ENCODE results near the gene DCAKD. TPM values are rescaled to one million over a fixed set of nuclear protein-coding genes. Genes with fewer than 3 reads are reported as not detected.

DCAKD gene
- total and polyA plus RNA-seq, 10 of the 15 experiments (the other 5 are each of a cell fraction or from before 2014, with no cell fraction given) = 11.6 to 62.7 (median 38.3) TPM

DNA sequence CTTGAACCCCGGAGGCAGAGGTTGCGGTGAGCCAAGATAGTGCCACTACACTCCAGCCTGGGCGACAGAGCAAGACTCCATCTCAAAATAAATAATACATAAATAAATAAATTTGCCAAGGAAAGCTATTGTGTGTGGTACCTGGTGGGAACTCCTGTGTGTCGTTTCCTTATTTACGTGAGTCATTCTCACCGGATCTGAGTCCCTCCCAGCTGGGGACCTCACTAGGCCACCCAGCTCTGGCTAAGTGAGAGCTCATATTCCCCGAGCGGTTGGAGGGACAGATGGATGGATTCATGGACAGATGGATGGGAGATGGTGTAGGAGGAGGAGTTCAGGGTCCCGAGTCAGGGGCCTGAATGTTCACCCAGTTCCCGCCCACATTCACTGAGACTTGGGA, 60.4 kb downstream of the DCAKD start (continued):
- no peak for TF ChIP-seq USF2 (IDR thresholded peaks at IDR 0.05; ENCODE audit: borderline replicate concordance, low read depth, low read length)
- TF ChIP-seq SREBF1 (IDR thresholded peaks at IDR 0.05; ENCODE audit: low read length) = no peak
- TF ChIP-seq, protein P1, sequence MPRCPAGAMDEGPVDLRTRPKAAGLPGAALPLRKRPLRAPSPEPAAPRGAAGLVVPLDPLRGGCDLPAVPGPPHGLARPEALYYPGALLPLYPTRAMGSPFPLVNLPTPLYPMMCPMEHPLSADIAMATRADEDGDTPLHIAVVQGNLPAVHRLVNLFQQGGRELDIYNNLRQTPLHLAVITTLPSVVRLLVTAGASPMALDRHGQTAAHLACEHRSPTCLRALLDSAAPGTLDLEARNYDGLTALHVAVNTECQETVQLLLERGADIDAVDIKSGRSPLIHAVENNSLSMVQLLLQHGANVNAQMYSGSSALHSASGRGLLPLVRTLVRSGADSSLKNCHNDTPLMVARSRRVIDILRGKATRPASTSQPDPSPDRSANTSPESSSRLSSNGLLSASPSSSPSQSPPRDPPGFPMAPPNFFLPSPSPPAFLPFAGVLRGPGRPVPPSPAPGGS (IDR thresholded peaks at IDR 0.05; ENCODE audit: borderline replicate concordance, insufficient read depth, low read depth, low read length, poor library complexity, severe bottlenecking) = no peak

- ATAC-seq = peak; percentile 59
- Histone ChIP-seq H3K36me3 (ENCODE audit: control insufficient read depth in 2 of 2, insufficient read depth in 2 of 2, low read length in 1 of 2) (no peaks in the 10 kb centered on the region), H3K4me2 (ENCODE audit: control insufficient read depth, insufficient read depth) (peak overlapping the region; percentile 33; the same call in 1 of the 2 replicates), H3K9me3 (replicated peaks; ENCODE audit: control insufficient read depth, insufficient read depth, low read length) (no peaks in the 10 kb centered on the region; the same call in 2 of the 3 replicates), H3K4me3 (no peak overlapping the region), H3K27ac (ENCODE audit: control insufficient read depth, insufficient read depth) (no peak overlapping the region), H2AFZ (ENCODE audit: control insufficient read depth, low read depth, low read length) (no peak overlapping the region), H3K9ac (ENCODE audit: control insufficient read depth, insufficient read depth, low read length) (no peak overlapping the region), H3K27me3 (replicated peaks in 1 of 2; ENCODE audit: control insufficient read depth in 2 of 2, insufficient read depth in 2 of 2, low read length in 1 of 2) (peaks cover 0 to 2% of the 10 kb centered on the region in 2 experiments; a peak in 1 of 4 replicates), H4K20me1 (ENCODE audit: control insufficient read depth, insufficient read depth) (no peaks in the 10 kb centered on the region), H3K4me1 (ENCODE audit: control insufficient read depth, insufficient read depth, low read length) (peaks cover 17% of the 10 kb centered on the region), H3K79me2 (ENCODE audit: control insufficient read depth, insufficient read depth, low read length) (no peaks in the 10 kb centered on the region)
- no peak for FAIRE-seq
- intact Hi-C loops (cut with micrococcal nuclease; ENCODE audit: unreplicated experiment) (no loop called here), in situ Hi-C loops (cut with MboI) (no loop called here)
- ChIA-PET RAD21 (ENCODE audit: unreplicated experiment) (no interaction called here), CTCF (interaction anchor here (0.9 kb wide), 1 partner anchor 69 kb away, joined by 3 read pairs; no protein-coding TSS in a partner anchor), POLR2A (interaction anchor here (0.7 kb wide), 1 partner anchor 26 kb away, joined by 3 read pairs; no protein-coding TSS in a partner anchor), SMC1A (ENCODE audit: uncharacterized antibody, unreplicated experiment) (no interaction called here)
- TF ChIP-seq PAX5 (IDR thresholded peaks at IDR 0.05; ENCODE audit: borderline replicate concordance, low read depth, low read length) (peak; percentile 78; the same call in 1 of the 2 replicates), TCF3 (IDR thresholded peaks at IDR 0.05; ENCODE audit: borderline replicate concordance, insufficient read depth, low read depth, low read length) (peak; percentile 28; the same call in 1 of the 2 replicates), SIX5 (IDR thresholded peaks at IDR 0.05; ENCODE audit: low read depth, low read length, severe bottlenecking) (no peak), POLR2AphosphoS2 (IDR thresholded peaks at IDR 0.05; ENCODE audit: low read depth, low read length) (no peak), BCL11A (IDR thresholded peaks at IDR 0.05; ENCODE audit: low read depth, low read length) (peak; percentile 35; the same call in 1 of the 2 replicates), IRF3 (IDR thresholded peaks at IDR 0.05) (no peak), CHD4 (IDR thresholded peaks at IDR 0.05) (no peak), SMARCA5 (IDR thresholded peaks at IDR 0.05) (no peak), RUNX3 (IDR thresholded peaks at IDR 0.05; ENCODE audit: low read length) (peak; percentile 45; the same call in 1 of the 2 replicates), IRF4 (IDR thresholded peaks at IDR 0.05; ENCODE audit: low read depth, low read length) (no peak), ZNF274 (IDR thresholded peaks at IDR 0.05; ENCODE audit: insufficient read depth, insufficient read length) (no peak)
- TF ChIP-seq, protein P2, sequence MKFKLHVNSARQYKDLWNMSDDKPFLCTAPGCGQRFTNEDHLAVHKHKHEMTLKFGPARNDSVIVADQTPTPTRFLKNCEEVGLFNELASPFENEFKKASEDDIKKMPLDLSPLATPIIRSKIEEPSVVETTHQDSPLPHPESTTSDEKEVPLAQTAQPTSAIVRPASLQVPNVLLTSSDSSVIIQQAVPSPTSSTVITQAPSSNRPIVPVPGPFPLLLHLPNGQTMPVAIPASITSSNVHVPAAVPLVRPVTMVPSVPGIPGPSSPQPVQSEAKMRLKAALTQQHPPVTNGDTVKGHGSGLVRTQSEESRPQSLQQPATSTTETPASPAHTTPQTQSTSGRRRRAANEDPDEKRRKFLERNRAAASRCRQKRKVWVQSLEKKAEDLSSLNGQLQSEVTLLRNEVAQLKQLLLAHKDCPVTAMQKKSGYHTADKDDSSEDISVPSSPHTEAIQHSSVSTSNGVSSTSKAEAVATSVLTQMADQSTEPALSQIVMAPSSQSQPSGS (IDR thresholded peaks at IDR 0.05; ENCODE audit: low read length) = no peak
- peak; percentile 27 for DNase-seq (ENCODE audit: low read depth, low spot score)
- no TSS peak for BruUV-seq (replicated peaks)
- 33% methylated on average over 17 of the region's 17 CpGs for WGBS (ENCODE audit: insufficient coverage, insufficient replicate concordance, low lambda C conversion rate, missing lambda C conversion rate)
These were observed 61.8 kb downstream of the DCAKD start for GRCh38 chr17:44989552-44990138.
